ENCODE measurements around the gene SLC5A3.

Gene SLC5A3

GRCh38 chr21:34072145-34073031 is 990 bp upstream of the SLC5A3 start:
- DNase-seq = no peak

GRCh38 chr21:34073749-34074282 is 438 bp downstream of the SLC5A3 start:
- DNase-seq = peak; percentile 58

- DNase-seq = peak; percentile 29
Observed at GRCh38 chr21:34074283-34075090, 1.1 kb downstream of the SLC5A3 start.

- no peak for DNase-seq
Observed at GRCh38 chr21:34075091-34075425, 1.7 kb downstream of the SLC5A3 start.

- no peak for DNase-seq
Observed at GRCh38 chr21:34075760-34076660, 2.6 kb downstream of the SLC5A3 start.

- DNase-seq = no peak
Observed at GRCh38 chr21:34076835-34077234, 3.5 kb downstream of the SLC5A3 start.

GRCh38 chr21:34077888-34078287 is 4.5 kb downstream of the SLC5A3 start:
- DNase-seq = no peak

- DNase-seq = no peak
Observed at GRCh38 chr21:34078915-34079314, 5.5 kb downstream of the SLC5A3 start.

GRCh38 chr21:34080710-34081109 is 7.3 kb downstream of the SLC5A3 start:
- DNase-seq = no peak

- DNase-seq = no peak
Observed at GRCh38 chr21:34082769-34083168, 9.4 kb downstream of the SLC5A3 start.

- DNase-seq = no peak
Observed at GRCh38 chr21:34083357-34083756, 10.0 kb downstream of the SLC5A3 start.

GRCh38 chr21:34085129-34085528 is 11.8 kb downstream of the SLC5A3 start:
- DNase-seq = no peak

GRCh38 chr21:34086887-34087306 is 13.5 kb downstream of the SLC5A3 start:
- no peak for DNase-seq

GRCh38 chr21:34088752-34089151 is 15.4 kb downstream of the SLC5A3 start:
- DNase-seq = no peak

- DNase-seq = no peak
Observed at GRCh38 chr21:34091032-34091431, 17.7 kb downstream of the SLC5A3 start.

GRCh38 chr21:34091607-34092006 is 18.2 kb downstream of the SLC5A3 start:
- no peak for DNase-seq

- DNase-seq = no peak
Observed at GRCh38 chr21:34092262-34092921, 19.0 kb downstream of the SLC5A3 start.

GRCh38 chr21:34093083-34093482 is 19.7 kb downstream of the SLC5A3 start:
- DNase-seq = no peak

GRCh38 chr21:34094949-34095348 is 21.6 kb downstream of the SLC5A3 start:
- DNase-seq = no peak

- DNase-seq = no peak
Observed at GRCh38 chr21:34097442-34097841, 24.1 kb downstream of the SLC5A3 start.

- DNase-seq = no peak
Observed at GRCh38 chr21:34100337-34100736, 27.0 kb downstream of the SLC5A3 start.

- DNase-seq = no peak
Observed at GRCh38 chr21:34100790-34101189, 27.4 kb downstream of the SLC5A3 start.

All from left hindlimb (tissue), 1 donor.